Endothelial cell of umbilical vein (primary cell): ENCODE measurements around the gene GNAQ. TPM values are rescaled to one million over a fixed set of nuclear protein-coding genes. Genes with fewer than 3 reads are reported as not detected.

Experiments
- BruUV-seq: library from RNA; stranded (reverse); fragments of 400-500 nt; replicated peaks from 2 replicates; lab custom pipeline; 2021; lab: Mats Ljungman, UMichigan
- CTCF ChIA-PET: fragments of 300-600, 350-600 bp; sonication (Branson Sonifier 250); formaldehyde crosslinking; loops from one replicate; lab custom pipeline; 2021; ENCODE audit warnings: antibody characterized with exemption, inconsistent platforms; lab: Charles Lee
- POLR2A ChIA-PET: fragments of 300-600, 350-600 bp; sonication (Branson Sonifier 250); formaldehyde crosslinking; loops from one replicate; lab custom pipeline; 2021; ENCODE audit warnings: antibody characterized with exemption, inconsistent platforms; lab: Charles Lee
- DNase-seq: peaks from one replicate; pipeline ENCODE4 v3.0.0-alpha.2; 2011; ENCODE audit warnings: low read depth, low spot score
- FAIRE-seq: peaks from 2 replicates; lab custom pipeline; 2011; peaks lifted over from hg19 to GRCh38; lab: Jason Lieb, UNC
- H2AFZ ChIP-seq: 2 replicates; pipeline ENCODE4 v1.6.0; 2012; ENCODE audit warnings: low read depth, low read length, control low read depth, inconsistent platforms
- H3K27ac ChIP-seq: 2 replicates; pipeline ENCODE4 v1.5.1; 2011; ENCODE audit warnings: low read depth, mild to moderate bottlenecking, control low read depth, low read length, moderate library complexity; ENCODE audit not compliant: insufficient read depth
- H3K27me3 ChIP-seq, 2 experiments: 2 replicates each; pipeline versions ENCODE4 v1.6.0 to v1.6.1; 2011; ENCODE audit warnings: low read length in 2 of 2, mixed read lengths in 1 of 2; ENCODE audit not compliant: control insufficient read depth in 2 of 2, insufficient read depth in 2 of 2
- H3K36me3 ChIP-seq, 2 experiments: 2 replicates in 1 of 2; 3 replicates in 1 of 2; pipeline ENCODE4 v1.5.1; 2011; ENCODE audit warnings: low read length in 2 of 2, mild to moderate bottlenecking in 1 of 2, moderate library complexity in 1 of 2; ENCODE audit not compliant: control insufficient read depth in 2 of 2, insufficient read depth in 2 of 2; ENCODE audit errors: extremely low read depth in 1 of 2
- H3K4me1 ChIP-seq: 3 replicates; pipeline ENCODE4 v1.5.1; 2011; ENCODE audit warnings: mild to moderate bottlenecking, low read length; ENCODE audit not compliant: control insufficient read depth, insufficient read depth; ENCODE audit errors: extremely low read depth
- H3K4me2 ChIP-seq: 2 replicates; pipeline ENCODE4 v1.6.1; 2011; ENCODE audit warnings: low read length, control low read depth, mixed read lengths; ENCODE audit not compliant: insufficient read depth
- H3K4me3 ChIP-seq, 3 experiments: fragments of 200-600 bp in 1 of 3; sonication (generic), shearing (Covaris generic) in 1 of 3; replicated peaks in 1 of 3; 2 replicates each; pipeline ENCODE4 v1.5.1; 2011 to 2016; ENCODE audit warnings: control low read depth in 3 of 3, low read length in 3 of 3, mild to moderate bottlenecking in 2 of 3, inconsistent platforms in 1 of 3, low read depth in 1 of 3, moderate library complexity in 1 of 3; ENCODE audit not compliant: insufficient read depth in 1 of 3
- H3K79me2 ChIP-seq: 2 replicates; pipeline ENCODE4 v1.6.0; 2012; ENCODE audit warnings: low read length, inconsistent platforms; ENCODE audit not compliant: control insufficient read depth, insufficient read depth
- H3K9ac ChIP-seq: replicated peaks from 2 replicates; pipeline ENCODE3; 2011; ENCODE audit warnings: low read length, control low read depth; ENCODE audit not compliant: insufficient read depth; ENCODE audit errors: extremely low read depth
- H3K9me1 ChIP-seq: replicated peaks from 3 replicates; pipeline ENCODE4 v1.6.0; 2011; ENCODE audit warnings: mild to moderate bottlenecking, low read length; ENCODE audit not compliant: control insufficient read depth, insufficient read depth; ENCODE audit errors: extremely low read depth
- H3K9me3 ChIP-seq: replicated peaks from 2 replicates; pipeline ENCODE4 v1.5.1; 2012; ENCODE audit warnings: low read length, inconsistent platforms; ENCODE audit not compliant: control insufficient read depth, insufficient read depth
- H4K20me1 ChIP-seq: replicated peaks from 2 replicates; pipeline ENCODE3; 2011; ENCODE audit warnings: mild to moderate bottlenecking, low read length; ENCODE audit not compliant: control insufficient read depth, insufficient read depth; ENCODE audit errors: extremely low read depth
- CTCF ChIP-seq, 2 donors: IDR thresholded peaks; 1 replicate in 1 of 2; 2 replicates in 1 of 2; pipeline ENCODE4 v1.5.1; 2011; ENCODE audit warnings: low read length in 2 of 2, mild to moderate bottlenecking in 2 of 2, moderate library complexity in 2 of 2, control low read depth in 1 of 2, inconsistent platforms in 1 of 2, low read depth in 1 of 2; ENCODE audit not compliant: insufficient read depth in 1 of 2; ENCODE audit errors: extremely low read depth in 1 of 2
- EZH2 ChIP-seq: IDR thresholded peaks from 2 replicates; pipeline ENCODE4 v1.6.1; 2012; ENCODE audit warnings: borderline replicate concordance, low read depth, mild to moderate bottlenecking, moderate library complexity, low read length, inconsistent platforms; ENCODE audit not compliant: severe bottlenecking
- FOS ChIP-seq: IDR thresholded peaks from 2 replicates; pipeline ENCODE4 v1.6.1; 2011; ENCODE audit warnings: mild to moderate bottlenecking, low read length, moderate library complexity, borderline replicate concordance; ENCODE audit not compliant: insufficient read depth
- GATA2 ChIP-seq: IDR thresholded peaks from 2 replicates; pipeline ENCODE4 v1.7.0; 2011; ENCODE audit warnings: low read depth, mild to moderate bottlenecking, moderate library complexity, mixed read lengths, low read length; ENCODE audit not compliant: insufficient read length, insufficient read depth
- JUN ChIP-seq: IDR thresholded peaks from 2 replicates; pipeline ENCODE4 v1.6.1; 2011; ENCODE audit warnings: borderline replicate concordance, low read depth; ENCODE audit not compliant: insufficient read length, insufficient read depth
- MAX ChIP-seq: IDR thresholded peaks from 2 replicates; pipeline ENCODE4 v1.6.1; 2011; ENCODE audit not compliant: insufficient read depth, insufficient read length
- MYC ChIP-seq: IDR thresholded peaks from one replicate; pipeline ENCODE4 v1.6.1; 2011; ENCODE audit warnings: mild to moderate bottlenecking, low read depth, low read length
- POLR2A ChIP-seq: IDR thresholded peaks from 2 replicates; pipeline ENCODE4 v1.6.1; 2012; ENCODE audit warnings: low read depth, mild to moderate bottlenecking, control low read depth, low read length
- POLR2AphosphoS5 ChIP-seq: IDR thresholded peaks from 2 replicates; pipeline ENCODE4 v1.6.1; 2012; ENCODE audit warnings: low read depth, mild to moderate bottlenecking, control low read depth, low read length, moderate library complexity; ENCODE audit not compliant: insufficient read depth
- dilution Hi-C: fragments of 300-500 bp; cut with MboI; formaldehyde crosslinking; loops from one replicate; pipeline ENCODE4 v1.15.0; 2019; ENCODE audit warnings: low sequenced_read_pairs; ENCODE audit not compliant: extremely low pct_ligation_motif_present
- intact Hi-C: fragments of 100-400 bp; cut with micrococcal nuclease; formaldehyde crosslinking; loops from one replicate; pipeline ENCODE4 v1.10.0; 2022
- polyA plus RNA-seq, 4 experiments: library from polyadenylated mRNA; depleted of rRNA in 3 of 4; stranded (reverse) in 3 of 4; unstranded in 1 of 4; fragments of >200 nt; gene quantifications; 2 replicates each; pipeline versions ENCODE4 v1.2.1 to v1.2.3, GENCODE V29; 2011 to 2012; ENCODE audit warnings: missing spikeins in 1 of 4
- total RNA-seq: library from RNA; stranded (reverse); gene quantifications from 2 replicates; pipeline ENCODE4 v1.2.3, GENCODE V29; 2021

GNAQ gene
- total and polyA plus RNA-seq, 2 donors (not counting 3 experiments of a cell fraction or from before 2014, with no cell fraction given), result 26.1 to 67.3 TPM

- H3K4me3 ChIP-seq, result no peak overlapping the region
- DNase-seq (peak; percentile 70), FAIRE-seq (peak; percentile 24)
- CTCF ChIA-PET, result interaction anchor here (0.8 to 5.7 kb wide), 20 partner anchors 24 to 583 kb away, joined by 3 to 214 read pairs (median 8); partner anchors contain the start of gene GNA14
- intact Hi-C loops, result loop anchor here (2.0 to 5.0 kb wide), 3 partner anchors 161 to 573 kb away; partner anchors contain the start of gene VPS13A
- H3K9me1 ChIP-seq, result no peaks in the 10 kb centered on the region
- POLR2A ChIA-PET, result interaction anchor here (0.6 to 1.5 kb wide), 2 partner anchors 42 to 548 kb away, joined by 5 to 7 read pairs; no protein-coding TSS in a partner anchor
- peaks cover 24% of the 10 kb centered on the region for H3K4me1 ChIP-seq
- no peaks in the 10 kb centered on the region for H3K27me3 ChIP-seq
- TF ChIP-seq JUN, result no peak
- no peak for TF ChIP-seq EZH2
- peak; percentile 14 for TF ChIP-seq POLR2A
- TF ChIP-seq CTCF (IDR thresholded peaks at IDR 0.05; ENCODE audit: extremely low read depth in 1 of 2, insufficient read depth in 1 of 2, low read depth in 1 of 2, low read length in 2 of 2), result no peak
- TF ChIP-seq FOS, result peak; percentile 35
- TF ChIP-seq MYC, result no peak
- TF ChIP-seq MAX, result no peak
- TF ChIP-seq POLR2AphosphoS5, result peak; percentile 31
- TF ChIP-seq GATA2, result no peak
- H2AFZ ChIP-seq, result no peak overlapping the region
- H3K27ac ChIP-seq, result peak overlapping the region; percentile 55
- no peaks in the 10 kb centered on the region for H3K9me3 ChIP-seq
- no TSS peak for BruUV-seq
- peak overlapping the region; percentile 45 for H3K4me2 ChIP-seq
- no peaks in the 10 kb centered on the region for H4K20me1 ChIP-seq
- H3K9ac ChIP-seq, result no peak overlapping the region
- H3K36me3 ChIP-seq, result peaks cover 0 to 3% of the 10 kb centered on the region in 2 experiments
- no peaks in the 10 kb centered on the region for H3K79me2 ChIP-seq
- dilution Hi-C loops, result no loop called here
These were observed 281.3 kb downstream of the GNAQ start for GRCh38 chr9:77750284-77750683.
